Lung microvascular endothelial cell (primary cell): Measurements from ENCODE around the gene SLC35B2. TPM values are rescaled to one million over a fixed set of nuclear protein-coding genes. Genes with fewer than 3 reads are reported as not detected.
A peak's percentile ranks its signal among the peaks of the same experiment; 100 is the strongest.

Experiments used
- DNase-seq, 2 donors: peaks; one replicate each; pipeline versions ENCODE4 v3.0.0 to v3.0.0-alpha.2; 2010; ENCODE audit warnings: low read depth in 2 of 2
- total RNA-seq: library from RNA; depleted of rRNA; stranded (reverse); fragments of >200 nt; gene quantifications from 2 replicates; pipeline ENCODE4 v1.2.1, GENCODE V29; 2014

Gene SLC35B2
- total RNA-seq, 1 donor from 2014 or later: 40.3 TPM

DNA sequence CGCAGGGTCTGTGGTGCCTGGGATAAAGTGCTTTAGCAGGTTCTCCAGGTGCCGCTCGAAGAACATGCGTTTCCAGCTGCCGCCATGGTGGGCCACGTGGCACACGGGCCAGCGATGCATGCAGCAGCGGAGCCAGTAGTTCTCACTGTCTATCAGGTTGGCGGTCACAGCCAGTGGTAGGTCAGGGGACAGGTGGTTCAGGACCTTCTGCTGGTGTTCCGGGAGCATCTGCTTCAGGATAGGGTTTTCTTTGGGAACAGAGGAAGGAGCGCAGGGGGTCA lies 28.9 kb upstream of the SLC35B2 start:
- DNase-seq: no peak

DNA sequence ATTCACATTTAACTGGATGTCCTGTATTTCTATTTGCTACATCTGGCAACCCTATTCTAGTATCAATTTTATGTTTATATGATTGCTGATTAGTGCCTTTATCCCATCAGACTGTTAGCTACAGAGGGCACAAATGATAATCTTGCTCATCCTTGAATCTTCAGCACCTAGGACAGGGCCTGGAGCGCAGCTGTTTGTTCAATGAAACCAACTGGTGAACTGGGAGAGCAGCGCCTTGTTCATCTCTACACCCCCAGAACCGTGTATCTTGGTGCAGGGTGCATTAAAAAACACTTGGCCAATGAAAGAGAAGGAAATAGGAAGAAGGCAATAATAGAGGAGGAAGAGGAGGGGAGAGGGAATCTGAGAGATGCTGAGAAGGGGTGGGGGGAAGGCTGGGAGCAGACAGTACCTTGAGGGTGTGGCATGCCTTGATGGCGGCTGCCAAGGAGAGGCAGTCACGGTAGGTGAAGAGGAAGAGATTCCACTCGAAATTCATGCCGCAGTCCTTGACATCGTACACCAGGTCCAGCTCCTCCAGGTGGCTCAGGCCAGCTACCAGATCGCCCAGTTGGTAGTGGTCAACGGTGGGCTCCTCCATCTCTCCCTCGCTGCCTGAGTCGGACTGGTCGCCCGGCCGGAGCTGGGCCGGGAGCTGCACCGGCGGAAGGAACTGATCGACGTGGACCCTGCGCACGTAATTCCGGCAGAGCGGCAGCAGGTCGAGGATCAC lies 28.4 kb upstream of the SLC35B2 start:
- DNase-seq: peak; percentile 42 to 43

GRCh38 chr6:44284867-44285266 lies 27.5 kb upstream of the SLC35B2 start:
- DNase-seq: no peak

DNA sequence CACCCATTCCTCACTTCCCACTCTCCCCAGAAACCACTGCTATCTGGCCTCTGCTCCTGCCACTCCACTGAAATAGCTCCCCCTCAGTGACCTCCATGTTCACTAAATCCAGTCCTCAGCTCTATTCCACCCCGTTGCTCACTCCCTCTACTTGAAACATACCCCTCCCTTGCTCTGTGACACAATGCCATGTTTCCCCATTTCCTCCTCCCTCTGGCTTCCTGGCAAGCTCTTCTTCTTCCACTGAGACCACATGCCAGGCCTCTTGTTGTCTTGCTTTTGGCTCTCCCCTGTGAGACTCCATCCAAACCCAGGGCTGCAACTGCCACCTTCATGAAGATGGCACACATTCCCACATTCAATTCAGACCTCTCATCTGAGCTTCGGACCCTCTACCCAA lies 26.8 kb upstream of the SLC35B2 start:
- DNase-seq: no peak

GRCh38 chr6:44278774-44279697 lies 21.7 kb upstream of the SLC35B2 start:
- no peak for DNase-seq

GRCh38 chr6:44278315-44278714 lies 21.0 kb upstream of the SLC35B2 start:
- no peak for DNase-seq

GRCh38 chr6:44277763-44278162 lies 20.4 kb upstream of the SLC35B2 start:
- DNase-seq: no peak

DNA sequence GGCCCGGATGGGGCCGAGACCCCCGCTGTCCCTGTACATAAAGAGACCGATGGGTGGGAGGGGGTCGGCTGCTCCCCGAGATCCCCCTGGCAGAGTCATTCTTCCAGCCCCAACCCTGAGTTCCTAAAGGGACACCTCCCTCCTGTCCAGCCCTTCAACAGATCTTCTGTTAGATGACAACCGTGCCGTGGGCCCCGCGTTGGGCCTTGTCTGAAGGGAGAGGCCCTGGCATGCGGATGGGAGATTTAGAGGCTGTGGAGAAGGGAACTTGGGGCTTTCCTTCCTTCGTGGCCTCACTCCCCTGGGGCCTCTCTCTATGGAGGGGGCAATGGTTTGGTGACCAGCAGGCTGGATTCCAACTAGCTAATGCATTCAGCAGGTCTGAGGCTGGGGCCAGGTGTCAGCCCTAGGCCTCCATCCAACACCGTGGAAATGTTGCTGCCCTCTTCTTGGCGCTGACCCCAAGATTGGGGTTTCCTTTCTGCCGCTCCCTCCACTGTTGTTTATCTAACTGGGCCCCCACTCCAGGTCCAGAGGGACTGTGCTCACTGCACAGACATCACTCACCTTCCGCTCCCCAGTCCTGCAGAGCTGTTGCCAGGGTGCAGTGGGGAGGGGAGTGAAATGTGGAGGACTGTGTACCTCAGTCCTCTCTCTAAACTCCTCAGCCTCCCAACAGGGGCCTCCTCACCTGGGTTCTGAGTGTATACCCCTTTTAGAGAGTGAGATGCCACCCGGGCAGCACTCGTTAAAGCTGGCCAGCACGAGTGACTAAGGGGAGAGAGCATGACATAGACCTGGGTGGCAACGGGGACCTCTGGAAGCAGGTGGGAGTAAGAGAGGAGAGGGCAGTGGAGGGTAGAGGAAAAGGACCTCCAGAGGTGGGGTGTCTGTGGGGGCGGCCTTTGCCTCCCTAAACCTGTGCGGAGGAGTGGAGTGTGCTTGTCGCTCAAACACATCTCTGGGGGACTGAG lies 19.6 kb upstream of the SLC35B2 start:
- DNase-seq: no peak

GRCh38 chr6:44275749-44276648 lies 18.7 kb upstream of the SLC35B2 start:
- no peak for DNase-seq

GRCh38 chr6:44275271-44275748 lies 18.0 kb upstream of the SLC35B2 start:
- no peak for DNase-seq

DNA sequence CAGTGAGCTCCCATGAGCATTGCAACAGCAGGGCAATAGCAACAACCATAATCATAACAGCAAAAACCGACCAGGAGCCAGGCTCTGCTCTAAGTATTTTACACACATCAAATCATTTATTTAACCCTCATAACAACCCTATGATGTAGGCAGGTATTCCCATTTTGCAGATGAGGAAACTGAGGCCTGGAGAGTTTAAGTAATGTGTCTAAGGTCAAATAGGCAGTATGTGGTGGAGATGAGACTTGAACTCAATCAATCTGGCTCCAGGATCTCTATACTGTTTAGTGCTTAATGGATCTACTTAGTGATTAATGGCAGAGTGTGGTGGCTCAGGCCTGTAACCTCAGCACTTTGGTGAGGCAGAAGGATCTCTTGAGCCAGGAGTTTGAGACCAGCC lies 16.3 kb upstream of the SLC35B2 start:
- no peak for DNase-seq

GRCh38 chr6:44272999-44273566 lies 15.8 kb upstream of the SLC35B2 start:
- no peak for DNase-seq

DNA sequence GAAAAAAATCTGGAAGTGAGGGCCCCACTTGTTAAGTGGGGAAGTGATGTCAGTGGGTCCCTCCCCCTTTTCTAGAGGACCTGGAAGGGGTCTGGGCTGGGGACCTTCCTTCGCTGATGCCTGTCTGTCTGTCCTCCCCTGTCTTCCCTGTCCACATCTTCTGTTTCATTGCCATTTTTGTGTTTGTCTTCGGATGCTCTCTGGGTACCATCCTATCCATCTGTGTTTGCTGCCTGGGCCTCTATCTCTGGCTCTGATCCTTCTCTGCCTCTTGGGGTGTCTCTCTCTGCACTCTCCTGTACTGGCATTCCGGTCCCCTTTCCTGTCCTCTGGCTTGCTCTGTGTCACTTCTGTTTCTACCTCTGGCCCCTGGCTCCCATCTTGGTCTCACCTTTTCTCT lies 15.2 kb upstream of the SLC35B2 start:
- no peak for DNase-seq

DNA sequence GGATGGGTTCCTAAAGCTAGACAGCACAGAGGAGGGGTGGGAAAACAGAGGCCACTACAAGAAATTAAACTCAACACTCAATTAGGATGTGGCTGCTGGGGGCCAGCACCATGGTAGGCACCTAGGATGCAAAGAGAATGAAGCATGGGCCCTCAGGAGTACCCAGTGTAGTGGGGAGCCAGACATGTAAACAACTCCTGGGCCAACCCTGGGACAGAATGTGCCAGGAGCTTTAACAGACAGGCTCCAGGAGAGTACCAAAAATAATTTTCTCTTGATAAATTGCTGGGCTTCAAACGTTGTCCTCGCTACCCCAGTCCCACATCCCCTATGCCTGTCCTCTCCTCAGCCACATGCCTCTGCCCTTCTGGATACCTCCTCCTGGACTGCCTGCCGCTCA lies 14.6 kb upstream of the SLC35B2 start:
- DNase-seq: no peak

GRCh38 chr6:44271406-44271723 lies 14.0 kb upstream of the SLC35B2 start:
- no peak for DNase-seq

GRCh38 chr6:44270526-44271405 lies 13.4 kb upstream of the SLC35B2 start:
- DNase-seq: no peak

DNA sequence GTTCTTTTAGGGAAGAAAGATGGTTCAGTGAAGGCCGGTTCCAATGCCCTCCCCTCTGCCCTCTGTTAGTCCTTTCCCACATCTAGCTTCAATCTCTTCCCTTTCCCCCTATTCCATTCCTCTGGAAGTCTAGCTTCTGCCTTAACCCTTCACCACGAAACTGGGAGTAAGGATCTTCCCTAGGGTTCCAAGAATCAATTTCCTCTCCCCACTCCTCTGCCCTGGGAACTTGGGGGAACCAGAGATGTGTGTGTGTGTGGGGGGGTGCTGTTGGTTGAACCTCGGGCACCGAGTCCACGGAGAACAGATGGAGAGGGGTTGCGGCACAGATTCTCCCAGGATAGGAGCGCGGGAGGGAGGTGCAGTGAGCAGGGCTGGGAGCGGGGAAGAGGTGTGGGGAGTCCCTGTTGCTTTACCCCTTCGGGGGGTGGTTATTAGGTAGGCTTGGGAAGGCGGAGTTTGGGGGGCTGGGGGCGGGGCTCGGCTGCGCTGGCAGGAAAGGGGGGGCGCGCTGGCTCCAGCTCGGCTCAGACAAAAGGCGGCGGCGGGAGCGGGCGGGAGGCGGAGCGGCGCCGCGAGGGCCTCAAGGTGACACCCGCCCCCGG lies 12.7 kb upstream of the SLC35B2 start, which contains the start of gene TMEM151B:
TMEM151B (plus strand) TSS at position 530 of the 605 bp plus-strand sequence. CDS start 293 bp downstream, outside the sequence.
- DNase-seq: no peak

DNA sequence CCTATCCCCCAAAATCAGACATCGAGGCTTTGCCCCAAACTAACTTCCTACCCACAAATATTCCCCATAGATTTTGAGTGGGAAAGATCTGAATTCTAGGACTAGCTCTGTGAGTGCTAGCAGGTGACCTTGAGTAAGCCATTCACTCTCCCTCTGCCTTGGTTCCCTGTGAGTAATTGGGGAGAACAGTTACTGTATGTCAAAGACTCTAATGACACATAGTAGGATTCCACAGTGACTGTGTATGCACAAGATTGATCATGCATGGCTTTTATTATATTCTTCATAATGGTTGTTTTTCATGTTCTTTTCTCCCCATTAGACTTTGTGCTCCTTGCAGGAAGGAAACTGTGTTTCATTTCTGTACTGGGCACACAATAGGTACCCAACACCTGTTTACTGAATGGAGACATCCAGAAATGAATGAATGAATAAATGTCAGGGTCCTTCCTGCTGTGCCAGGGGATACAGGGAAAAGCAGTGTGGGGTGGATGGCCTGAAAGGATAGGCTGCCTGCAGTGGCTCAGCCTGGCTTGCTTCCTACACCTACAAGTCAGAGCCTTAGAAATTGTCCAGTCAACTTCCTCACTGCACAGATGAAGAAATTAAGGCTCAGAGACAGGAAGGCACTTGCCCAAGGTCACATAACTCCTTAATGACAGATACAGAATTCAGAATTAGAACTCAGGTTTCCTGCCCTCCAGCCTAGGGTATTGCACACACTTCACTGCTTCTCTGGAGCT lies 12.0 kb upstream of the SLC35B2 start:
- DNase-seq: no peak
